Activated CD8-positive, alpha-beta memory T cell treated with anti-CD3 and anti-CD28 coated beads, Interleukin-2, amount 50 U/mL, for 24 hours (primary cell): ENCODE data around the gene ADGRA1.

Experiments used
- DNase-seq: peaks from one replicate; pipeline ENCODE4 v3.0.0-alpha.2; 2020; ENCODE audit errors: extremely low read depth

ADGRA1 gene

GRCh38 chr10:133177380-133178157, 89.8 kb downstream of the ADGRA1 start:
- no peak for DNase-seq

- no peak for DNase-seq
These were observed 90.8 kb downstream of the ADGRA1 start for GRCh38 chr10:133178357-133179127.

DNA sequence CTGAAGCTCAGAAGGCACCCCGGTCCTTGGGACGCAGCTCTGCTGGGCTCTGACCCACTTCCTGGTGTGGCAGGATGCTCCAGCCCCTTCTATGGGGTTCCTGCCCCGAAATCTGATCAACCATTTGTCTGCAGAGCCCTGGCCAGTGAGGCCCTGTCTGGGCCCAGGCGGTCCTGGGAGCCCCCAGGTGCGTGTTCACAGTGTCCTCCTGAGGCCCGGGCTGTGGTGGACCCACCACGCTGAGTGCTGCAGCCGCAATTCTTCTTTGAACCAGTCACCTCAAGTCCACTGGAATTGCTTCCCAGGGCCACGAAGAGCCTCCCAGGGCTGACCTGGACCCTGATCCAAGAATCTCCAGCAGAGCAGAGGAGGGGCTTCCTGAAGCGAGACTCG, 91.4 kb downstream of the ADGRA1 start:
- no peak for DNase-seq

DNA sequence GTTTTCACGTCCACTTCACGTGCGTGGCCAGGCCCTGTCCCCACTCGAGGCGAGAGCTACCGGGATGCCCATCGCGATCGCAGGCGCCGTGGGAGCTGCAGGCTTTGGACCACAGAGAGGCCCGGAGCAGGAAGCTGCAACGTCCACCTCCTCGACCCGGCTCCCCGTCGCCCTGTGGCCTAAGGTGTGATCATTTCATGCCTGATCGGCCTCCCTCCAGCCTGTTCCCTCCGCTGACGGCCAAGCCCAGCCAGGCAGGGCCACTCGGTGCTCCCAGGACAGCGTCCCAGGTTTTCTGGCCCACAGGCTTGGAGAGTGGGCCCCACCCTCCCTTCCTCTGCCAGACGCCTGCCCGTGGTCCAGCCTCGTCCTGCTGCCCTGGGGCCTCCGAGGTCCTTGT, 91.9 kb downstream of the ADGRA1 start:
- DNase-seq, result no peak

GRCh38 chr10:133180192-133180964, 92.7 kb downstream of the ADGRA1 start:
- DNase-seq, result no peak

- no peak for DNase-seq
These were observed 93.4 kb downstream of the ADGRA1 start for GRCh38 chr10:133180965-133181639.
